Measurements from ENCODE around the gene ST8SIA3. TPM values are rescaled to one million over a fixed set of nuclear protein-coding genes. Genes with fewer than 3 reads are reported as not detected.
A peak's percentile ranks its signal among the peaks of the same experiment; 100 is the strongest.

Gene ST8SIA3
- total and polyA plus RNA-seq, 2 experiments from 2014 or later = not detected

- H3K9ac ChIP-seq = no peak overlapping the region
- no peak overlapping the region for H3K4me2 ChIP-seq (ENCODE audit: unreplicated experiment)
- no peak overlapping the region for H3K27ac ChIP-seq
- no peaks in the 10 kb centered on the region for H3K4me1 ChIP-seq (ENCODE audit: insufficient read depth)
- TF ChIP-seq EZH2phosphoT487 (IDR thresholded peaks at IDR 0.05; ENCODE audit: insufficient read depth, low read depth) (no peak), EZH2 (IDR thresholded peaks at IDR 0.05; ENCODE audit: insufficient read depth, poor library complexity, severe bottlenecking) (peak; percentile 50)
- DNase-seq = no peak
- H3K4me3 ChIP-seq = no peak overlapping the region
- H3K79me2 ChIP-seq (ENCODE audit: insufficient read depth) = no peaks in the 10 kb centered on the region
- in situ Hi-C loops (cut with MboI) = no loop called here
- no peaks in the 10 kb centered on the region for H4K20me1 ChIP-seq (ENCODE audit: insufficient read depth)
- no peak overlapping the region for H2AFZ ChIP-seq
- H3K36me3 ChIP-seq (ENCODE audit: low read depth) = no peaks in the 10 kb centered on the region
- H3K9me2 ChIP-seq (ENCODE audit: insufficient read depth) = no peaks in the 10 kb centered on the region
- WGBS, 2 experiments (ENCODE audit: low coverage in 1 of 2, low lambda C conversion rate in 2 of 2, missing lambda C conversion rate in 2 of 2) = 5% methylated on average over 33 to 61 of the region's 61 CpGs
- no peaks in the 10 kb centered on the region for H3F3A ChIP-seq (ENCODE audit: insufficient read depth)
- H3K27me3 ChIP-seq (replicated peaks; ENCODE audit: insufficient read depth) = peaks cover 42% of the 10 kb centered on the region
- no peaks in the 10 kb centered on the region for H3K9me3 ChIP-seq (ENCODE audit: low read depth)
These were observed 981 bp downstream of the ST8SIA3 start for GRCh38 chr18:57353137-57353939.

DNA sequence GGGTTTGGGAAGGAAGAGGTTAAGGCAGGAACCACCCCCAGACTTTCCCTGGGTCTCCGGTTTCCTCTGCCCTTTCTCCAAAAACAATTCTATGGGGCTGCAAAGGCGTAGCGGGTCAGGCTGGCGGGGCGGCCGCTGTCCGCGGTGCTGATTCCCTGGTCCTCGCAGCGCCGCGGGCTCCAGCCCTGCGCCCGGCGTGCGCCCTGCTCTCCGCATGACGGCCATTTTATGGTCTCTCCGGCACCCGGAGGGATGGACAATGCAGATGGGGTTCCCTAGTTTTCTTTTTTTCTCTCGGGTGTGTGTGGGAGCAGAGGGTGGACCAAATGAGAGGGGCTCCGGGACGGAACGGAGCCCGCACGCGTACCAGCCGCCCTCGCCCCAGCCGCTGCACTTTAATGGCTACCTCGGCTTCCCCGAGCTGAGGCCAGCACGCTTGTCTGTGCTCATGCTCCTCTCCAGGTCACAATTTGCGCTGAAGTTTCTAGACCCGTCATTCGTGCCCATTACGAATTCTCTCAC is 1.6 kb downstream of the ST8SIA3 start:
- peak; percentile 64 for DNase-seq
- Histone ChIP-seq H3K4me3 (no peak overlapping the region), H3K27ac (no peak overlapping the region), H2AFZ (no peak overlapping the region), H4K20me1 (ENCODE audit: insufficient read depth) (no peaks in the 10 kb centered on the region), H3K4me1 (ENCODE audit: insufficient read depth) (no peaks in the 10 kb centered on the region), H3K36me3 (ENCODE audit: low read depth) (no peaks in the 10 kb centered on the region), H3K9ac (no peak overlapping the region), H3K9me2 (ENCODE audit: insufficient read depth) (no peaks in the 10 kb centered on the region), H3K9me3 (ENCODE audit: low read depth) (no peaks in the 10 kb centered on the region), H3K79me2 (ENCODE audit: insufficient read depth) (no peaks in the 10 kb centered on the region), H3F3A (ENCODE audit: insufficient read depth) (no peaks in the 10 kb centered on the region), H3K27me3 (replicated peaks; ENCODE audit: insufficient read depth) (peaks cover 42% of the 10 kb centered on the region), H3K4me2 (ENCODE audit: unreplicated experiment) (no peak overlapping the region)
- in situ Hi-C loops (cut with MboI) = no loop called here
- TF ChIP-seq EZH2phosphoT487 (IDR thresholded peaks at IDR 0.05; ENCODE audit: insufficient read depth, low read depth) (no peak), EZH2 (IDR thresholded peaks at IDR 0.05; ENCODE audit: insufficient read depth, poor library complexity, severe bottlenecking) (no peak)
- WGBS, 2 experiments (ENCODE audit: low coverage in 1 of 2, low lambda C conversion rate in 2 of 2, missing lambda C conversion rate in 2 of 2) = 11% methylated on average over 30 to 37 of the region's 37 CpGs

DNA sequence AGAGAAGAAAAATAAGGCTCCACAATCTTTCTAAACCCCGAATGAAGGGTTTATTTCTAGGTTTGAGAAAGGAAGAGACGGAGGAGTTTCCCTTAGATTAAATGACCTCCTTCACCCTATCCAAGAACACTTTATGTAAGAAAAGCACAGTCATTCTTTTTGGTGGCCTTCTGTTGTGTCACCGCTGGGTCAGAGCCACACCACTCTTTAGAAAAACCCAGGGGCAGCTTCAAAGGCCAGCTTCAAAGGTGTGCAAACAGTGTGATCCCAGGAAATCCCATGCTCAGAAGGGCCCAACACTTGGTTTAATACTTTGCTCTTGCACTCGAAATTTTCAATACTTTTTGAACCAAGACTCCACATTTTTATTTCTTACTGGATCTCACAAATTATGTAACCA is 7.1 kb downstream of the ST8SIA3 start:
- Histone ChIP-seq H3K4me1 (ENCODE audit: insufficient read depth) (no peaks in the 10 kb centered on the region), H3K9ac (no peak overlapping the region), H3K4me2 (ENCODE audit: unreplicated experiment) (no peak overlapping the region), H3K9me3 (ENCODE audit: low read depth) (no peaks in the 10 kb centered on the region), H3K4me3 (no peak overlapping the region), H4K20me1 (ENCODE audit: insufficient read depth) (no peaks in the 10 kb centered on the region), H3K27ac (no peak overlapping the region), H3K79me2 (ENCODE audit: insufficient read depth) (no peaks in the 10 kb centered on the region), H3F3A (ENCODE audit: insufficient read depth) (no peaks in the 10 kb centered on the region), H3K9me2 (ENCODE audit: insufficient read depth) (no peaks in the 10 kb centered on the region), H2AFZ (no peak overlapping the region), H3K36me3 (ENCODE audit: low read depth) (no peaks in the 10 kb centered on the region), H3K27me3 (replicated peaks; ENCODE audit: insufficient read depth) (peaks cover 16% of the 10 kb centered on the region; the same call in 1 of the 2 replicates)
- WGBS, 2 experiments (ENCODE audit: low coverage in 1 of 2, low lambda C conversion rate in 2 of 2, missing lambda C conversion rate in 2 of 2) = 9 to 10% methylated on average over 4 of the region's 4 CpGs
- no peak for DNase-seq
- TF ChIP-seq EZH2 (IDR thresholded peaks at IDR 0.05; ENCODE audit: insufficient read depth, poor library complexity, severe bottlenecking) = no peak
- TF ChIP-seq EZH2phosphoT487 (IDR thresholded peaks at IDR 0.05; ENCODE audit: insufficient read depth, low read depth) = no peak
- in situ Hi-C loops (cut with MboI) = no loop called here

DNA sequence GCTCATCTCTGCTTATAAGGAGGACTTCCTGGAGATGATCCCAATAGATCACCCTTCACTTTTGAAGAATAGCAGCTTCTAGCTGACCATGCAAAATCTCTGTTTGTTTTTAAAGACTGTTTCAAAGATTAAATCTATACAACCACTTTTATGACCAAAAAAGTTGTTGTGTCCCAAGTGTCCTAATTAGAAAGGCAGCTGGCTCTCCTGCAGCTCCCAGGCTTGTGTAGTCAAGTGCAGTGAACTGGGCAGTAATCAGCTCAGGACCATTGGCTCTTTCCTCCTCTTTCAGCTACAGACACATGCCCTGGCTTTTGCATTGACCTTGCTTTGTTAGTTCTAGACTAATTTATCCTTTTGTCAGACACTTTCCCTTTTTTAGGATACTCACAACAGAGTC is 10.4 kb downstream of the ST8SIA3 start:
- H3K27ac ChIP-seq = no peak overlapping the region
- TF ChIP-seq EZH2 (IDR thresholded peaks at IDR 0.05; ENCODE audit: insufficient read depth, poor library complexity, severe bottlenecking) (no peak), EZH2phosphoT487 (IDR thresholded peaks at IDR 0.05; ENCODE audit: insufficient read depth, low read depth) (no peak)
- H3K9me2 ChIP-seq (ENCODE audit: insufficient read depth) = no peaks in the 10 kb centered on the region
- no peaks in the 10 kb centered on the region for H3K9me3 ChIP-seq (ENCODE audit: low read depth)
- no peaks in the 10 kb centered on the region for H3K36me3 ChIP-seq (ENCODE audit: low read depth)
- in situ Hi-C loops (cut with MboI) = no loop called here
- H3K4me2 ChIP-seq (ENCODE audit: unreplicated experiment) = no peak overlapping the region
- no peaks in the 10 kb centered on the region for H3F3A ChIP-seq (ENCODE audit: insufficient read depth)
- H3K27me3 ChIP-seq (replicated peaks; ENCODE audit: insufficient read depth) = no peaks in the 10 kb centered on the region
- no peaks in the 10 kb centered on the region for H3K4me1 ChIP-seq (ENCODE audit: insufficient read depth)
- no peaks in the 10 kb centered on the region for H4K20me1 ChIP-seq (ENCODE audit: insufficient read depth)
- DNase-seq = no peak
- no peaks in the 10 kb centered on the region for H3K79me2 ChIP-seq (ENCODE audit: insufficient read depth)
- H3K4me3 ChIP-seq = no peak overlapping the region
- H2AFZ ChIP-seq = no peak overlapping the region
- H3K9ac ChIP-seq = no peak overlapping the region

Data from GM23248 (cell line).